GM20431 (cell line): Measurements from ENCODE around the gene PTPN18.

Experiments
- in situ Hi-C: fragments of 300-500 bp; cut with MseI, MboI; formaldehyde crosslinking; loops from one replicate; pipeline ENCODE4 v1.15.0; 2020; ENCODE audit warnings: low sequenced_read_pairs; ENCODE audit not compliant: unreplicated experiment

Gene PTPN18

DNA sequence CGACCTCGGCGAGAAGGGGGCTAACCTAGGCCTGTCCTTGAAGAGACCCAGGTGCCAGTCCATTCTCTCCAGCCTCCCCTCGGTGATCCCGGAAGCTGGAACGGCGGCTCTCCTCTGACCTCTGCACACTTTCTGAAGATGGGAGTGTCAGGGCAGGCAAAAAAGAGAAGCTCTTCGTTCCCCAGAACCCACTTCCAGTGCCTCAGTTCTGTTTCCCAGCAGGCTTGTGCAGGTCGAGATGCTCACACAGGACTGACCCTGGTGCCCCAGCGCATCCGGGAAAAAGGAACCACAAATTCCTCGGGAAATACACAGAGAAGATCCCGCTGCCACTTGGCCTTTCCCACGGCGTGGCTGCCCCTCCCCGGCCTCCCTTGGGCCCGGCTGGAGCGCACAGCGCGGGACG, 681 bp upstream of the PTPN18 start:
- in situ Hi-C loops: no loop called here

DNA sequence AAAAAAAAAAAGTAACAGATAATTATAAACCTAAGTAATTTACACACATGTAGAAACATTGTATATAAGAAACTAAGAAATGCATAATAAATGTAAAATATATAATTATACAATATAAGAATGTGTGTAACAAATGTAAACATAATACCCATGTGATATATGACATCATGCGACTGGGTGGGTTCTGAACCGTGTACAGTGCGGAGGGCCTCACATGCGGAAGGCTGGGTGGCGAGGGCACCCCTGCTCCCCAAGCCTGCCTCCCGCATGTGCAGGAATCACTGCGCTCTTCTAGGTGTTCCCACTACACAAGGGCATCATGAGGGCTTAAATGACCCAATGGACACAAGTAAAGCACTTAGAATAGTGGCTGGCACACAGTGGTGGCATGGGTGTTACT, 2.0 kb downstream of the PTPN18 start:
- in situ Hi-C loops: no loop called here

DNA sequence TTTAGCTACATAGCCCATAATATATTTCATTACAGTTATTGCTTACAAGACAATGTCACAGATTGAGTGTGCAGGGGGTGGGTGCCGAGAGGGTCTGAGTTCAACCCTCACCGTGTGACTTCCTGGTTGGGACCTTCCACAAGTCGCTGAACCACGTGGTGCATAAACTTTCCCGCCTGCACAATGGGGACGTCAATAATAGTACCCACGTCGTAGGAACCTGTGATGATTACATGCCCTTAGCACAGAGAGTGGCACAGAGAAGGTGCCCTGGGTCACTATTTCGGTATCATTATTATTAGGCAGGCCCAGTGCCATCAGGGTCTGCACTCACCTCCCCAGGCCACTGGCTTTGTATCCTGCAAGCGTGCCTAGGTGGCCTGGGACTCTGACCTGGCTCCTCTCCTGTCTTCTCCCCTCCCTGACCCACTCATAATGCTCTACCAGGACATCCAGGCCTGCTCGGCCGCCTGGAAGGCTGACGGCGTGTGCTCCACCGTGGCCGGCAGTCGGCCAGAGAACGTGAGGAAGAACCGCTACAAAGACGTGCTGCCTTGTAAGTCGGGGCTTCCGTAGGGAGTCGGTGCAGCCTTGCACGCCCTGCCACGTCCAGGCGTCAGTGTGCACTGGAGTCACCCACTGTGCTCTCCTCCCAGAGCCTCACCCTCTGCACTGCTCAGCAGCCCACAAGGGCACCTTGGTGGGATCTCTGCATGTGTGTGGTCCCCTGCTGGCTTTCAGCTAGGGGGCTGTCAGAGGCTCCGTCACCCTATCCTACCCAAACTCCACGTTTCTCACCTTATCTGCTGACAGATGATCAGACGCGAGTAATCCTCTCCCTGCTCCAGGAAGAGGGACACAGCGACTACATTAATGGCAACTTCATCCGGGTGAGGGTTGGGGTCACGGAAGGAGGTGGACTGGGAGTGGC, 2.8 kb downstream of the PTPN18 start:
- in situ Hi-C loops: no loop called here

DNA sequence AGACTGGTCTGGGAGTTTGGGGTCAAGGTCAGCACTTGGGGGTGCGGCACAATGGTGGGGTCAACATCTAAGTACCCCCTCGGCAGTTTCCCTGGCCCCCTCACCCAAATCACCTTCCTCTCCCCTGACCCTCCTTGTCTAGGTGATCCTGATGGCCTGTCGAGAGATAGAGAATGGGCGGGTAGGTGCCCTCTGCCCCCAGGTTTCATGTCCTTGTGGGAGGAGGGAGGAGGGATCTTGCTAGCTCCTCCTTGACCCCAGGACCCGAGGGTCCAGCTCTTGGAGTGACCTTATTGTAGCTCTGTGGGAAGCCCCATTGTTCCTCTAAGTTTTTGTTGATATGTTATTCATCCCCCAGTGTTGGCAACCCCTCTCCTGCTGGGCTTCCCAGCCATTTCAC, 3.6 kb downstream of the PTPN18 start:
- in situ Hi-C loops: no loop called here

- in situ Hi-C loops: no loop called here
Measured at GRCh38 chr2:130363479-130363878, 7.6 kb downstream of the PTPN18 start.

- in situ Hi-C loops: no loop called here
Measured at GRCh38 chr2:130365075-130365474, 9.2 kb downstream of the PTPN18 start.

GRCh38 chr2:130365963-130366362, 10.1 kb downstream of the PTPN18 start:
- in situ Hi-C loops: no loop called here

DNA sequence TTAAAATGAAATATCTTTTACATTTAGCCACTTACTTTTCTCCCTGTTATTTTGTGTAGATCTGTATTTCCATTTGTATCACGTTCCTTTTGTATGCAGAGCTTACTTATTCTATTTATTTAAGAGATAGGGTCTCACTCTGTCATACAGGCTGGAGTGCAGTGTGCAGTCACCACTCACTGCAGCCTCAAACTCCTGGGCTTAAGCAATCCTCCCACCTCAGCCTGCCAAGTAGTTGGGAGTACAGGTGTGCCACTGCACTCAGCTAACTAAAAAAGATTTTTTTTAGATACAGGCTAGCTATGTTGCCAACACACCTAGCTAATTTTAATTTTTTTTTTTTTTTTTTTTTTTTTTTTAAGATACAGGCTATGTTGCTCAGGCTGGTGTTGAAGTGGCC, 10.9 kb downstream of the PTPN18 start:
- in situ Hi-C loops: no loop called here

- in situ Hi-C loops: no loop called here
Measured at GRCh38 chr2:130368786-130369185, 12.9 kb downstream of the PTPN18 start.

DNA sequence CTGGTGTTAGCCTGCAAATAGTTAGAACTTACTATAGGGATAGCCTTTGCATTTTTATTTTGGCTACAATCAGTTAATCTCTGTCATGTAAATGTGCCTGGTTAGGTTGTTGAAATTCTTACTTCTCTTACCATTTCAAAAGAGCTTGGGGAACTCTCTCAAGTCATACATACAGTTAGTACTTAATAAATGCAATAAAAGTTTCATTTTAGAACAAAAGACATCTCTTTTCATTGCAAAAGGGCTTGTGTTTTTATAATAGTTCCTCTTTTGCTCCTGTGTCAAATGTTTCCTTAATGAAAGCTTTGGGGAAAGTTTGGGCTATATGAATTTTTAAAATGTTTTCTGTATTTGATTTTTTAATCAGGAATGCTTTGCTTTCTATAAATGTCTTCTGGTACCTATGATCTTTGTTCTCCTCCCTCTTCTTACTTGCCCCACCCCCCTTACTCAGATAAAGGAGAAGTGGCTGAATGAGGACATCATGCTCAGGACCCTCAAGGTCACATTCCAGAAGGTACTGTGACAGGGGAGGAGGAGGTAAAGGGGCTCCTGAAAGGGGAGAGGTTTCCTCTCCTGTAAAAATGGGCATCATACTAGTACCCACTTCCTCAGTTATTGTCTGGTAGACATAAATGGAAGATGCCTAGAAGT, 13.6 kb downstream of the PTPN18 start:
- in situ Hi-C loops: no loop called here

DNA sequence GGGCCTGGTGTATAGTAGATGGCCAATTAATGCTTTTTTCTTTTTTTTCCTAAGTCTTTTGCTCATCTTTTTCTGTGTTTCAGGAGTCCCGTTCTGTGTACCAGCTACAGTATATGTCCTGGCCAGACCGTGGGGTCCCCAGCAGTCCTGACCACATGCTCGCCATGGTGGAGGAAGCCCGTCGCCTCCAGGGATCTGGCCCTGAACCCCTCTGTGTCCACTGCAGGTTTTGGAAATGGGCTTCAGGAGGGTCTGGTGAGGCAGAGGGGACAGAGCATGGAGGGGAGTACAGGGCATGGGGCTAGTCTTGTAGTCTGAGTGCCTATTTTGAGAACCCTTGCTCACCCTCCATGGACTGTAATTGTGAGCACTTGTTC, 14.1 kb downstream of the PTPN18 start:
- in situ Hi-C loops: no loop called here

GRCh38 chr2:130370490-130370889, 14.6 kb downstream of the PTPN18 start:
- in situ Hi-C loops: no loop called here

DNA sequence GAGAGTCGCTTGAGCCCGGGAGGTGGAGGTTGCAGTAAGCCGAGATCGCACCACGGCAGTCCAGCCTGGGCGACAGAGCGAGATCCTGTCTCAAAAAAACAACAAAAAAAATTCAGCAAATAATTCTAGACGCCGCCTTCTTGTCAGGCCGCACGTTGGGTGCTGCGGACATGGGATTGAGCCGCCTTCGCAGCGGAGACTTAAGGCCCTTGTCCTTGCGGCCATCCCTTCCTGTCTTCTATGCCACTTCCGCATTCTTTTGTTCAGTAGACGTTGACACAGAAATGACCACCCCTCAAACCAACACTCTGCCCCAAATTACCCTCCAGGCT, 15.8 kb downstream of the PTPN18 start:
- in situ Hi-C loops: no loop called here

DNA sequence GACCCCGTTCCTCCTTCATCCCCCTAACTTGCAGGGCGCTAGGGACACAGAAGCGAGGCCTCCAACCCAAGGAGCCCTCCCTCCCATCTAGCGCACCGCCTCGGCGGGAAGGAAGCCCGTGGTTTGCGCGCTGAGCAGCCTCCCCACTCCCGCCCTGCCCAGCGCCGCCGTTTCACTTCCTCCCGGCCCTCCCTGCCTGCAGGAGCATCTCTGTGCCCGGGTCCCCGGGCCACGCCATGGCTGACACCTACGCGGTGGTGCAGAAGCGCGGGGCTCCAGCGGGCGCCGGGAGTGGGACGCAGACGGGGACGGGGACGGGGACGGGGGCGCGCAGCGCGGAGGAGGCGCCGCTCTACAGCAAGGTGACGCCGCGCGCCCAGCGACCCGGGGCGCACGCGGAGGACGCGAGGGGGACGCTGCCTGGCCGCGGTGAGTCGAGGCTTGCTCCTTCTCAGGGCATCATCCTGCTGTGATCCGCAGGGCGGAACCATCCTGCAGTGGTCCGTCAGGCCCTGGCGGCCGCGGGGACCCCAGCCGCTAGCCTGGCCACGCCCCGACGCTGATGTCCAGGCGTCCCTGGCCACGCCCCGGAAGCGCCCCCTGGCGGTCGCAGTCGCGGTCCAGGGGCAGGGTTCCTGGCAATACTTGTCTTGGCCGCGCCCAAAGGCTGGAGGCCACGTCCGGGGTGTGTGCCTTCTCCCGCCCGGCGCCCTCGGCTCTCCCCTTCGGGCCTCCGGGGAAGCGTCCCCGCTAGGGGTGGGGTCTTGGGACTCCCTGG, 16.4 kb downstream of the PTPN18 start:
- in situ Hi-C loops: no loop called here

DNA sequence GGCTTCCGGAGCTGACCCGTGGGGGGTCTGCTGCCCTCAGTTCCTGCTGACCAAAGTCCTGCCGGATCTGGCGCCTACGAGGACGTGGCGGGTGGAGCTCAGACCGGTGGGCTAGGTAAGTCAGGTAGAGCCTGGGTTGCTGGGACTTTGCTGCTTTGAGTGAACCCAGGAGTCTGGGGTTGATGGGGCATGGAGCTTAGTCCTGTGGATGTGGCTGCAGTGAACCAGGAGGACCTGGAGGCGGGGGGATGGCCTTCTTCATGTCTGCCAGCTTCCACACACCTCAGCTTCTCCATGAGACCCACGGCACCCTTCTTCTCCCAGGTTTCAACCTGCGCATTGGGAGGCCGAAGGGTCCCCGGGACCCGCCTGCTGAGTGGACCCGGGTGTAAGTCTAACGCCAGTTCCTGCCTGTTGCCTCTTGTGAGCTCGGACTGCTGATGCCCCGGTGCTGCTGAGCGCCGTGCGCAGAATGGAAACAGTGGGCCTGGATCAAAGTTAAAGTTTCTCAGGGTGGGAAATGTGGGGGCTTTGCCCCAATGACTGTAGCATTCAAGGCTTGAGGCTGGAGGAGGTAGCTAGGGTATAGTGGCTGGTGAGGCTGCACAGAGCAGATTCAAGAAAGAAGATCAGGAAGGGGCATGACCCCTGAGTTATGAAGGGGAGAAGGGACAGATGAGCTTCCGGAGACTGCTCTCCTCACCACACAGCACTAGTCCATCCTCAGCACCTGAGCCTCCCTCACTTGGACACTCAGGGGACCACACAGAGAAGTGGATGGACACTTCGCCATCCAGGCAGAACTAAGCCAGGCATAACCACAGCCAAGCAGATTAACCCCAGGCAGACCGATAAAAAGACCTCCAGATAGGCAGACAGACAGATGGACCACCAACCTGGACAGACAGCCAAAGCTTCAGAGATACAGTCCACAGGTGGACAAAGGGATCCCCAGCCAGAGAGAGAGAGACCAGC, 17.3 kb downstream of the PTPN18 start:
- in situ Hi-C loops: no loop called here

- in situ Hi-C loops: no loop called here
Measured at GRCh38 chr2:130373808-130374365, 18.0 kb downstream of the PTPN18 start.

- in situ Hi-C loops: no loop called here
Measured at GRCh38 chr2:130374587-130375290, 18.9 kb downstream of the PTPN18 start.

GRCh38 chr2:130375291-130376266, 19.7 kb downstream of the PTPN18 start:
- in situ Hi-C loops: no loop called here
